Measurements from ENCODE around the gene RCBTB1.

GRCh38 chr13:49553888-49554287, 31.5 kb downstream of the RCBTB1 start:
- TF ChIP-seq POLR2A (IDR thresholded peaks at IDR 0.05) (no peak), CTCF (IDR thresholded peaks at IDR 0.05) (no peak)

Measured in body of pancreas (tissue), 4 donors.